Kidney epithelial cell (primary cell): ENCODE results near the gene STAP2. TPM values are rescaled to one million over a fixed set of nuclear protein-coding genes. Genes with fewer than 3 reads are reported as not detected.
"Not testable (repeated sequence)": the region's sequence is repeated elsewhere in the genome, so short reads cannot be mapped to it uniquely, and the experiment has no call there.

Experiments
- DNase-seq: peaks from one replicate; pipeline ENCODE4 v3.0.0-alpha.2; 2010; ENCODE audit warnings: low read depth
- H3K27me3 ChIP-seq: 2 replicates; pipeline ENCODE4 v1.6.0; 2011; ENCODE audit warnings: low read length; ENCODE audit not compliant: control insufficient read depth, insufficient read depth
- H3K36me3 ChIP-seq: 2 replicates; pipeline ENCODE4 v1.5.1; 2011; ENCODE audit warnings: low read length; ENCODE audit not compliant: control insufficient read depth, insufficient read depth
- H3K4me3 ChIP-seq: 2 replicates; pipeline ENCODE4 v1.5.1; 2011; ENCODE audit warnings: low read depth, mild to moderate bottlenecking, control low read depth, low read length
- total RNA-seq: library from RNA; depleted of rRNA; stranded (reverse); fragments of >200 nt; gene quantifications from 2 replicates; pipeline ENCODE4 v1.2.3, GENCODE V29; 2015
- TF ChIP-seq, protein P1 (sequence below): IDR thresholded peaks from 2 replicates; pipeline ENCODE4 v1.5.1; 2011; ENCODE audit warnings: mild to moderate bottlenecking, moderate library complexity, low read length, control low read depth, inconsistent platforms; ENCODE audit not compliant: insufficient read depth, poor library complexity, severe bottlenecking

The STAP2 gene
- total RNA-seq, 1 donor from 2014 or later, result 78.5 TPM

DNA sequence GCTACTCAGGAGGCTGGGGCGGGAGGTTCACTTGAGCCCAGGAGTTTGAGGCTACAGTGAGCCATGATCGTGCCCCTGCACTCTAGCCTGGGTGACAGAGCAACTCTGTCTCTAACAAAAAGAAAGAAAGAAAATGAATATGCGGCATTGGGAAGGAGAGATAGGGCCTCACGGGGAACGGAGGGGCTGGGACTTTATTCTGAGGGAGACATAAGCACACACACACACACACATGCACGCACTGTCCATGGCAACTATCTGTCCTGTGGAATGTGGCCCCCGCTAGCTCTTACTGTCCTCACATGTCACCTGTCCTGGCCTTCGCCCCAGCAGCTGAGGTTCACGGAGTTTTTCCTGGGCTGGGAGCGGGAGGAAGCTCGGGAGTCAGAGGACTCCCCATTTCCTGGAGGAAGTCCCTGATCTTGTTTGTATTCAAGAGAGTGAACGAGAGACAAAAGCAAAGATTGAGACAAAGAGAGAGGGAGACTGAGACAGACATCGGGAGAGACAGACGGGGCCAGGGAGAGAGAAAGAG is 654 bp downstream of the STAP2 start:
- peak overlapping the region; percentile 64 for H3K4me3 ChIP-seq
- no peak for DNase-seq
- TF ChIP-seq, protein P1, sequence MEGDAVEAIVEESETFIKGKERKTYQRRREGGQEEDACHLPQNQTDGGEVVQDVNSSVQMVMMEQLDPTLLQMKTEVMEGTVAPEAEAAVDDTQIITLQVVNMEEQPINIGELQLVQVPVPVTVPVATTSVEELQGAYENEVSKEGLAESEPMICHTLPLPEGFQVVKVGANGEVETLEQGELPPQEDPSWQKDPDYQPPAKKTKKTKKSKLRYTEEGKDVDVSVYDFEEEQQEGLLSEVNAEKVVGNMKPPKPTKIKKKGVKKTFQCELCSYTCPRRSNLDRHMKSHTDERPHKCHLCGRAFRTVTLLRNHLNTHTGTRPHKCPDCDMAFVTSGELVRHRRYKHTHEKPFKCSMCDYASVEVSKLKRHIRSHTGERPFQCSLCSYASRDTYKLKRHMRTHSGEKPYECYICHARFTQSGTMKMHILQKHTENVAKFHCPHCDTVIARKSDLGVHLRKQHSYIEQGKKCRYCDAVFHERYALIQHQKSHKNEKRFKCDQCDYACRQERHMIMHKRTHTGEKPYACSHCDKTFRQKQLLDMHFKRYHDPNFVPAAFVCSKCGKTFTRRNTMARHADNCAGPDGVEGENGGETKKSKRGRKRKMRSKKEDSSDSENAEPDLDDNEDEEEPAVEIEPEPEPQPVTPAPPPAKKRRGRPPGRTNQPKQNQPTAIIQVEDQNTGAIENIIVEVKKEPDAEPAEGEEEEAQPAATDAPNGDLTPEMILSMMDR, result no peak
- H3K27me3 ChIP-seq, result no peaks in the 10 kb centered on the region
- H3K36me3 ChIP-seq, result no peaks in the 10 kb centered on the region

DNA sequence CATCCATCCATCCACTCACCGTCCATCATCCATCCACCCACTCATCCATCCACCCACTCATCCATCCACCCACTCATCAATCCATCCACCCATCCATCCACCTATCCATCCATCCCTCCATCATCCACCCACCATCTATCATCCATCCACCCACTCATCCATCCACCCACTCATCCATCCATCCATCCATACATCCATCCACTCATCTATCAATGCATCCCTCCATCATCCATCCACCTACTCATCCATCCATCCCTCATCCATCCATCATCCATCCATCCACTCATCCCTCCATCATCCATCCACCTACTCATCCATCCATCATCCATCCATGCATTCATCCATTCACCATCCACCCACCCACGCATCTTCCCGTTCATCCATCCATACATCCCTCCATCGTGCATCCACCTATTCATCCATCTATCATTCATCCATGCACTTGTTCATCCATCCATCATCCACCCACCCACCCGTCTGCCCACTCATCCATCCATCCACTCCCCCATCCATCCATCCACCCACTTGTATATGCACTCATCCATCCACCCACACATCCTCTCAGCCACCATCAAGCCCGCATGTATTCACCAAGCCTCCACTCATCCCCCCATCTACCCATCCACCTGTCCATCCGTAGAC is 3.6 kb downstream of the STAP2 start:
- TF ChIP-seq, protein P1, result no peak
- no peaks in the 10 kb centered on the region for H3K36me3 ChIP-seq
- no peaks in the 10 kb centered on the region for H3K27me3 ChIP-seq

GRCh38 chr19:4329858-4330257 is 8.8 kb downstream of the STAP2 start:
- TF ChIP-seq, protein P1, result no peak
- DNase-seq, result no peak
- Histone ChIP-seq H3K4me3 (no peak overlapping the region), H3K27me3 (no peaks in the 10 kb centered on the region), H3K36me3 (peaks cover 1% of the 10 kb centered on the region)

More for the DNA sequence above, 3.6 kb downstream of the STAP2 start:
- no peak for DNase-seq
- H3K4me3 ChIP-seq, result no peak overlapping the region

GRCh38 chr19:4328991-4329681 is 9.5 kb downstream of the STAP2 start:
- DNase-seq, H3K27me3 ChIP-seq, H3K36me3 ChIP-seq: not testable (repeated sequence)
- peak overlapping the region; percentile 64 for H3K4me3 ChIP-seq

DNA sequence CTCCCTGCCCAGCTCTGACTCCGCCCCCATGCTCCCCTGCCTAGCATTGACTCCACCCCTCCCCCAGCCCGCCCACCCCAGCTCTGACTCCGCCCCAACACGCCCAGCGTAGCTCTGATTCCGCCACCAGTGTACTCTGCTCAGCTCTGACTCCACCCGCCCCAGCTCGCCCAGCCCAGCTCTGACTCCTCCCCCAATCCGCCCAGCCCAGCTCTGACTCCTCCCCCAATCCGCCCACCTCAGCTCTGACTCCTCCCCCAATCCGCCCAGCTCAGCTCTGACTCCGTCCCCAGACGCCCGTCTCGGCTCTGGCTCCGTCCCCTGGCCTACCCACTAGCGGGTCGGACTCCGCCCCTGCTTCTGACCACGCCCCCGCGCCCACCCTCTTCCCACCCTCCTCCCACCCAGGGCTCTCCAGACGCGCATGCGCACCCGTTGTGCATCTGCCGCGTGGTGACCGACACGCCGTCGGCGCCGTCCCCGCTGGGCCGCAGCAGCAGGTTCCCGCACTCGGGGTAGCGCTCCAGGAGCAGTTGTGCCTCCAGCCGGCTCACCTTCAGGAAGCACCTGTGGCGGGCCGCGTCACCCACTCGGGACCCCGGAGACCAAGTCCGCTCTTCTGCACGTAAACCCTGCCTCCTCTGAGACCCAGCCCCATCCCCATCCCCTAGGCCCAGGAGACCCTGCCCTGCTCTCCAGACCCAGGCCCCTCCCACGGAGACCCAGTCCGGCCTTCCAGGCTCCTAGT is 10.2 kb downstream of the STAP2 start:
- Histone ChIP-seq H3K4me3 (peak overlapping the region; percentile 64), H3K36me3 (peaks cover 1% of the 10 kb centered on the region), H3K27me3 (no peaks in the 10 kb centered on the region)
- TF ChIP-seq, protein P1, result no peak
- DNase-seq, result peak; percentile 37

GRCh38 chr19:4327877-4328242 is 10.8 kb downstream of the STAP2 start:
- H3K27me3 ChIP-seq, result no peaks in the 10 kb centered on the region
- TF ChIP-seq, protein P1, result no peak
- peaks cover 1% of the 10 kb centered on the region for H3K36me3 ChIP-seq
- peak overlapping the region; percentile 38 for H3K4me3 ChIP-seq
- no peak for DNase-seq
